VCaP (cell line): ENCODE results near the gene KCNH4.
A peak's percentile ranks its signal among the peaks of the same experiment; 100 is the strongest.

Experiments used
- H3K27ac ChIP-seq: fragments of 450-650 bp; 2 replicates; pipeline ENCODE4 v1.5.1; 2017
- CTCF ChIP-seq: fragments of 450-650 bp; conservative IDR thresholded peaks from 2 replicates; pipeline ENCODE4 v1.5.1; 2017; ENCODE audit warnings: mild to moderate bottlenecking, moderate library complexity

KCNH4 gene

GRCh38 chr17:42120770-42121769 is 59.9 kb downstream of the KCNH4 start, which contains the start of gene KAT2A:
Gene KAT2A, minus strand, starts transcription at chr17:42121367. Its CDS starts 63 bp downstream, at chr17:42121304.
- peak within 1 kb of the TSS; percentile 78; the same call in 1 of the 2 replicates for H3K27ac ChIP-seq
- no peak for TF ChIP-seq CTCF

- no peak for TF ChIP-seq CTCF
- peak overlapping the region; percentile 78; the same call in 1 of the 2 replicates for H3K27ac ChIP-seq
These were observed 60.7 kb downstream of the KCNH4 start for GRCh38 chr17:42120161-42120769.

GRCh38 chr17:42119301-42119700 is 61.6 kb downstream of the KCNH4 start:
- TF ChIP-seq CTCF = no peak
- H3K27ac ChIP-seq = peak overlapping the region; percentile 78; the same call in 1 of the 2 replicates

GRCh38 chr17:42118545-42118944 is 62.4 kb downstream of the KCNH4 start:
- H3K27ac ChIP-seq = no peak overlapping the region
- TF ChIP-seq CTCF = peak; percentile 62

GRCh38 chr17:42118126-42118510 is 62.8 kb downstream of the KCNH4 start:
- no peak overlapping the region for H3K27ac ChIP-seq
- TF ChIP-seq CTCF = no peak

- H3K27ac ChIP-seq = no peak overlapping the region
These were observed 63.4 kb downstream of the KCNH4 start for GRCh38 chr17:42117397-42118125.

More at GRCh38 chr17:42117397-42118125, 63.4 kb downstream of the KCNH4 start:
- no peak for TF ChIP-seq CTCF
